DND-41 (cell line): ENCODE results near the gene PLEKHA5.
"Not testable (repeated sequence)": the region's sequence is repeated elsewhere in the genome, so short reads cannot be mapped to it uniquely, and the experiment has no call there.

Experiments
- ATAC-seq: fragments of 200-7000 bp; cut with Tn5 transposase; 3 replicates; pipeline ENCODE4 v1.9.1; 2021; ENCODE audit warnings: low read depth; ENCODE audit not compliant: insufficient read depth
- DNase-seq: peaks from one replicate; pipeline ENCODE4 v3.0.0-alpha.2; 2020
- H2AFZ ChIP-seq: 2 replicates; pipeline ENCODE4 v1.6.0; 2012; ENCODE audit warnings: low read depth, low read length
- H3K27ac ChIP-seq: 2 replicates; pipeline ENCODE4 v1.5.1; 2012; ENCODE audit warnings: low read length, inconsistent platforms
- H3K27me3 ChIP-seq: fragments of 200-600 bp; sonication (generic); 2 replicates; pipeline ENCODE4 v1.6.0; 2012; ENCODE audit warnings: low read length, mild to moderate bottlenecking, inconsistent platforms; ENCODE audit not compliant: insufficient read depth, poor library complexity
- H3K36me3 ChIP-seq: 2 replicates; pipeline ENCODE4 v1.5.1; 2012; ENCODE audit warnings: low read length, inconsistent platforms; ENCODE audit not compliant: insufficient read depth
- H3K4me1 ChIP-seq: 2 replicates; pipeline ENCODE4 v1.5.1; 2012; ENCODE audit warnings: mild to moderate bottlenecking, low read length; ENCODE audit not compliant: insufficient read depth
- H3K4me2 ChIP-seq: 2 replicates; pipeline ENCODE4 v1.6.0; 2012; ENCODE audit warnings: mild to moderate bottlenecking, moderate library complexity, low read length, inconsistent platforms; ENCODE audit not compliant: insufficient read depth
- H3K4me3 ChIP-seq, 2 experiments: fragments of 200-600 bp in 1 of 2; shearing (Covaris generic) in 1 of 2; 2 replicates each; pipeline ENCODE4 v1.5.1; 2012 to 2016; ENCODE audit warnings: inconsistent platforms in 2 of 2, low read length in 2 of 2, mild to moderate bottlenecking in 2 of 2, low read depth in 1 of 2, moderate library complexity in 1 of 2
- H3K79me2 ChIP-seq: 2 replicates; pipeline ENCODE4 v1.6.0; 2012; ENCODE audit warnings: low read length, inconsistent platforms; ENCODE audit not compliant: insufficient read depth
- H3K9ac ChIP-seq: 2 replicates; pipeline ENCODE4 v1.6.0; 2012; ENCODE audit warnings: low read depth, mild to moderate bottlenecking, inconsistent platforms, low read length, moderate library complexity
- H3K9me3 ChIP-seq: 2 replicates; pipeline ENCODE4 v1.5.1; 2012; ENCODE audit warnings: low read length, moderate library complexity, mild to moderate bottlenecking, inconsistent platforms; ENCODE audit not compliant: insufficient read depth, severe bottlenecking
- H4K20me1 ChIP-seq: 2 replicates; pipeline ENCODE4 v1.6.0; 2012; ENCODE audit warnings: low read length; ENCODE audit not compliant: insufficient read depth
- CTCF ChIP-seq: IDR thresholded peaks from 2 replicates; pipeline ENCODE4 v1.5.1; 2012; ENCODE audit warnings: borderline replicate concordance, low read length, moderate library complexity, mild to moderate bottlenecking; ENCODE audit not compliant: poor library complexity, severe bottlenecking; ENCODE audit errors: extremely low read depth
- EZH2 ChIP-seq: IDR thresholded peaks from 3 replicates; pipeline ENCODE4 v1.6.1; 2012; ENCODE audit warnings: borderline replicate concordance, low read depth, mild to moderate bottlenecking, moderate library complexity, low read length, inconsistent platforms; ENCODE audit not compliant: severe bottlenecking

PLEKHA5 gene

GRCh38 chr12:19167708-19168107, 38.2 kb downstream of the PLEKHA5 start:
- no peak for TF ChIP-seq EZH2
- no peak for TF ChIP-seq CTCF
- Histone ChIP-seq H2AFZ (no peak overlapping the region), H3K27me3 (no peaks in the 10 kb centered on the region), H3K27ac (no peak overlapping the region), H3K4me3 (no peak overlapping the region), H3K79me2 (no peaks in the 10 kb centered on the region), H3K36me3 (no peaks in the 10 kb centered on the region), H4K20me1 (no peaks in the 10 kb centered on the region), H3K9ac (no peak overlapping the region), H3K4me1 (no peaks in the 10 kb centered on the region), H3K4me2 (no peak overlapping the region), H3K9me3 (no peaks in the 10 kb centered on the region)
- DNase-seq: no peak
- ATAC-seq: no peak

GRCh38 chr12:19168644-19169043, 39.1 kb downstream of the PLEKHA5 start:
- Histone ChIP-seq H3K36me3 (no peaks in the 10 kb centered on the region), H3K9ac (no peak overlapping the region), H3K4me1 (no peaks in the 10 kb centered on the region), H3K79me2 (no peaks in the 10 kb centered on the region), H2AFZ (no peak overlapping the region), H3K27me3 (no peaks in the 10 kb centered on the region), H3K4me3 (no peak overlapping the region), H3K9me3 (no peaks in the 10 kb centered on the region), H4K20me1 (no peaks in the 10 kb centered on the region), H3K27ac (no peak overlapping the region), H3K4me2 (no peak overlapping the region)
- DNase-seq: no peak
- TF ChIP-seq CTCF (no peak), EZH2 (no peak)
- no peak for ATAC-seq

- Histone ChIP-seq H3K9ac (no peak overlapping the region), H3K27me3 (no peaks in the 10 kb centered on the region), H3K27ac (no peak overlapping the region), H3K36me3 (no peaks in the 10 kb centered on the region), H3K9me3 (no peaks in the 10 kb centered on the region), H3K4me1 (no peaks in the 10 kb centered on the region), H4K20me1 (no peaks in the 10 kb centered on the region), H3K4me3 (no peak overlapping the region), H2AFZ (no peak overlapping the region), H3K79me2 (no peaks in the 10 kb centered on the region), H3K4me2 (no peak overlapping the region)
- DNase-seq (no peak), ATAC-seq (no peak)
- TF ChIP-seq CTCF (no peak), EZH2 (no peak)
These were observed 39.7 kb downstream of the PLEKHA5 start for GRCh38 chr12:19169222-19169621.

- not testable (repeated sequence) for H3K4me3 ChIP-seq, H3K4me1 ChIP-seq, H3K27ac ChIP-seq, H3K9ac ChIP-seq, ATAC-seq, H3K27me3 ChIP-seq, H4K20me1 ChIP-seq, H2AFZ ChIP-seq, H3K79me2 ChIP-seq, H3K4me2 ChIP-seq, H3K9me3 ChIP-seq, H3K36me3 ChIP-seq, DNase-seq
These were observed 40.8 kb downstream of the PLEKHA5 start for GRCh38 chr12:19170286-19170685.
